Liver (tissue), 9 donors: Measurements from ENCODE around the gene SKAP2. TPM values are rescaled to one million over a fixed set of nuclear protein-coding genes. Genes with fewer than 3 reads are reported as not detected.

Experiments
- DNase-seq: peaks from one replicate; pipeline ENCODE4 v3.0.0-alpha.2; 2017; ENCODE audit warnings: low spot score
- H3K27ac ChIP-seq, 2 donors: one replicate each; pipeline ENCODE4 v1.7.0; 2013; ENCODE audit warnings: inconsistent platforms in 2 of 2, low read length in 2 of 2, control low read depth in 1 of 2, low read depth in 1 of 2, mild to moderate bottlenecking in 1 of 2
- H3K27me3 ChIP-seq, 4 donors: one replicate each; pipeline versions ENCODE4 v1.6.1 to v1.7.0; 2013; ENCODE audit warnings: low read length in 3 of 4, inconsistent platforms in 1 of 4, mild to moderate bottlenecking in 1 of 4, moderate library complexity in 1 of 4; ENCODE audit not compliant: control insufficient read depth in 4 of 4, insufficient read depth in 4 of 4
- H3K36me3 ChIP-seq, 4 donors: one replicate each; pipeline versions ENCODE4 v1.6.1 to v1.7.0; 2013; ENCODE audit warnings: low read length in 3 of 4, mild to moderate bottlenecking in 3 of 4, low read depth in 1 of 4, moderate library complexity in 1 of 4; ENCODE audit not compliant: control insufficient read depth in 4 of 4, insufficient read depth in 3 of 4
- H3K4me1 ChIP-seq, 4 donors: one replicate each; pipeline versions ENCODE4 v1.6.1 to v1.7.0; 2013; ENCODE audit warnings: low read length in 3 of 4, mild to moderate bottlenecking in 3 of 4, moderate library complexity in 1 of 4; ENCODE audit not compliant: control insufficient read depth in 4 of 4, insufficient read depth in 4 of 4
- H3K4me3 ChIP-seq, 3 donors: one replicate each; pipeline versions ENCODE4 v1.6.1 to v1.7.0; 2013; ENCODE audit warnings: low read length in 3 of 3, control low read depth in 1 of 3, low read depth in 1 of 3, mild to moderate bottlenecking in 1 of 3
- H3K9ac ChIP-seq, 2 donors: one replicate each; pipeline ENCODE4 v1.7.0; 2013; ENCODE audit warnings: low read length in 2 of 2, mild to moderate bottlenecking in 2 of 2, moderate library complexity in 2 of 2, control low read depth in 1 of 2, low read depth in 1 of 2
- H3K9me3 ChIP-seq, 4 donors: one replicate each; pipeline versions ENCODE4 v1.6.1 to v1.7.0; 2013; ENCODE audit warnings: low read length in 3 of 4; ENCODE audit not compliant: control insufficient read depth in 4 of 4
- FOXA1 ChIP-seq: IDR thresholded peaks from 2 replicates; pipeline ENCODE4 v1.6.1; 2016; ENCODE audit warnings: antibody characterized with exemption
- FOXA2 ChIP-seq: IDR thresholded peaks from 2 replicates; pipeline ENCODE4 v1.6.1; 2016; ENCODE audit warnings: antibody characterized with exemption
- GABPA ChIP-seq, 2 donors: IDR thresholded peaks in 1 of 2; conservative IDR thresholded peaks in 1 of 2; 2 replicates each; pipeline ENCODE4 v1.6.1; 2016; ENCODE audit warnings: antibody characterized with exemption in 2 of 2, mild to moderate bottlenecking in 1 of 2, moderate library complexity in 1 of 2
- HNF4A ChIP-seq, 2 donors: conservative IDR thresholded peaks; 2 replicates each; pipeline ENCODE4 v1.6.1; 2016; ENCODE audit warnings: antibody characterized with exemption in 2 of 2, mild to moderate bottlenecking in 2 of 2
- HNF4G ChIP-seq: IDR thresholded peaks from 2 replicates; pipeline ENCODE4 v1.6.1; 2016; ENCODE audit warnings: antibody characterized with exemption
- JUND ChIP-seq, 2 donors: IDR thresholded peaks; 2 replicates each; pipeline ENCODE4 v1.6.1; 2016; ENCODE audit warnings: antibody characterized with exemption in 2 of 2
- NR2F2 ChIP-seq: IDR thresholded peaks from 2 replicates; pipeline ENCODE4 v1.6.1; 2016; ENCODE audit warnings: antibody characterized with exemption
- RXRA ChIP-seq, 2 donors: IDR thresholded peaks; 2 replicates each; pipeline ENCODE4 v1.6.1; 2017 to 2018; ENCODE audit warnings: antibody characterized with exemption in 2 of 2, mild to moderate bottlenecking in 1 of 2
- SP1 ChIP-seq: IDR thresholded peaks from 2 replicates; pipeline ENCODE4 v1.6.1; 2018; ENCODE audit warnings: antibody characterized with exemption, mild to moderate bottlenecking
- TAF1 ChIP-seq: conservative IDR thresholded peaks from 2 replicates; pipeline ENCODE4 v1.6.1; 2016; ENCODE audit warnings: antibody characterized with exemption, mild to moderate bottlenecking
- YY1 ChIP-seq: IDR thresholded peaks from 2 replicates; pipeline ENCODE4 v1.6.1; 2016; ENCODE audit warnings: antibody characterized with exemption, mild to moderate bottlenecking
- WGBS: extraction: QIAGEN DNeasy Blood & Tissue Kit; methylation state at CpG from one replicate; pipeline ENCODE4 v1.1.7; 2013; 5-methylcytosine and 5-hydroxymethylcytosine counted together
- polyA plus RNA-seq, 2 donors: library from polyadenylated mRNA; stranded (reverse) in 1 of 2; unstranded in 1 of 2; fragments of 200-250 nt in 1 of 2; fragments of >200 nt in 1 of 2; fragmentation: Nextera tagmentation in 1 of 2; extraction: Ambion mirVana in 1 of 2; gene quantifications; one replicate each; pipeline versions ENCODE4 v1.2.1 to v1.2.3, GENCODE V29; 2013 to 2015
- total RNA-seq, 2 donors: library from RNA; depleted of rRNA; stranded (reverse); fragments of >200 nt; gene quantifications; one replicate each; pipeline ENCODE4 v1.2.3, GENCODE V29; 2014
- TF ChIP-seq, protein P1 (sequence below): IDR thresholded peaks from 2 replicates; pipeline ENCODE4 v1.6.1; 2016; ENCODE audit warnings: antibody characterized with exemption
- TF ChIP-seq, protein P2 (sequence below): fragments of 150-350 bp; IDR thresholded peaks from 2 replicates; pipeline ENCODE4 v1.5.1; 2017; ENCODE audit warnings: improper control_type of control experiment, low read depth, low read length; ENCODE audit not compliant: missing input control
- TF ChIP-seq, protein P3 (sequence below): IDR thresholded peaks from 2 replicates; pipeline ENCODE4 v1.6.1; 2016; ENCODE audit warnings: antibody characterized with exemption, mild to moderate bottlenecking
- TF ChIP-seq, protein P4 (sequence below): IDR thresholded peaks from 2 replicates; pipeline ENCODE4 v1.6.1; 2016; ENCODE audit warnings: antibody characterized with exemption
- donor health status: healthy.
- donor health status: healthy.
- donor health status: healthy.
- donor health status: healthy.
- donor health status: healthy.

Gene SKAP2
- total and polyA plus RNA-seq, 4 donors = 3.4 to 9.2 (median 5.1) TPM

DNA sequence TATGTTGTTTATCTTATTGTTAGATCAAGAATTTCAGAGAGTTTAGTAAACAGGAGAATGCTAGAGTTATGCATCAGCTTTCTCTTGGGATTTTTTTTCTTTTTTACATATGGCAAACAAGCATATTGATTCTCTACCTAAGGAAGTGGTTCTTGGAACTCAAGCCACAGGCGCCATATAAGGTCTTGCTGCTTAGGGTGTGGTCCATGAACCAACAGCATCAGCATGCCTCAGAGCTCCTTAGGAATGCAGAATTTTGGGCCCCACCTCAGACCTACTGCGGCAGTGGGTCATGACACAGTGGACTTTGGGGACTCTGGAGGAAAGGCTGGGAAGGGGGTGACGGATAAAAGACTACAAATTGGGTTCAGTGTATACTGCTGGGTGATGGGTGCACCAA lies 230.8 kb downstream of the SKAP2 start:
- Histone ChIP-seq H3K4me1 (no peaks in the 10 kb centered on the region), H3K27ac (no peak overlapping the region), H3K9me3 (no peaks in the 10 kb centered on the region), H3K36me3 (no peaks in the 10 kb centered on the region), H3K9ac (no peak overlapping the region), H3K27me3 (no peaks in the 10 kb centered on the region), H3K4me3 (no peak overlapping the region)
- DNase-seq = no peak
- WGBS = 94% methylated on average over 3 of the region's 3 CpGs
- TF ChIP-seq TAF1 = no peak

DNA sequence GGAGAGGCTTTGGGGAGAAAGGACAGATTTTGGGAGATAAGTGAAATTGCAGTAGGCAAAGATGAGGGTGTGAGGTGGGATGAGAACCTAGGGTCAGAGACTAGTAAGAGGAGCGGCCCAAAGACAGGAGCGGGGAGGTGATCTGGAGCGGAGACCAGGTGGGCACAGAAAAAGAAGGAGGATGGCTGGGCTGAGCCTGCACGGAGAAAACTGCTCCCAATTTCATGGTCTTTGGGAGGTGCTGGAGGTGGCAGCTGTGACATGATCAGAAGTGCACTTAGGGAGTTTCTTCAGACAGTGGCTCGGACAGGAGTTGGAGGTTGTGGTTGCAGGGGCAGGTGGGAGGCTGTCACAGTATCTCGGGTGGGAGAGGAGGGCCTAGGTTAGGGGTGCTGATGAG lies 232.8 kb downstream of the SKAP2 start:
- Histone ChIP-seq H3K27me3 (no peaks in the 10 kb centered on the region), H3K9me3 (no peaks in the 10 kb centered on the region), H3K9ac (no peak overlapping the region), H3K4me3 (no peak overlapping the region), H3K27ac (no peak overlapping the region), H3K4me1 (no peaks in the 10 kb centered on the region), H3K36me3 (no peaks in the 10 kb centered on the region)
- DNase-seq = no peak
- TF ChIP-seq, protein P1, sequence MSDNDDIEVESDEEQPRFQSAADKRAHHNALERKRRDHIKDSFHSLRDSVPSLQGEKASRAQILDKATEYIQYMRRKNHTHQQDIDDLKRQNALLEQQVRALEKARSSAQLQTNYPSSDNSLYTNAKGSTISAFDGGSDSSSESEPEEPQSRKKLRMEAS = no peak
- TF ChIP-seq HNF4G = no peak
- no peak for TF ChIP-seq HNF4A (conservative IDR thresholded peaks at IDR 0.05)
- TF ChIP-seq, protein P2, sequence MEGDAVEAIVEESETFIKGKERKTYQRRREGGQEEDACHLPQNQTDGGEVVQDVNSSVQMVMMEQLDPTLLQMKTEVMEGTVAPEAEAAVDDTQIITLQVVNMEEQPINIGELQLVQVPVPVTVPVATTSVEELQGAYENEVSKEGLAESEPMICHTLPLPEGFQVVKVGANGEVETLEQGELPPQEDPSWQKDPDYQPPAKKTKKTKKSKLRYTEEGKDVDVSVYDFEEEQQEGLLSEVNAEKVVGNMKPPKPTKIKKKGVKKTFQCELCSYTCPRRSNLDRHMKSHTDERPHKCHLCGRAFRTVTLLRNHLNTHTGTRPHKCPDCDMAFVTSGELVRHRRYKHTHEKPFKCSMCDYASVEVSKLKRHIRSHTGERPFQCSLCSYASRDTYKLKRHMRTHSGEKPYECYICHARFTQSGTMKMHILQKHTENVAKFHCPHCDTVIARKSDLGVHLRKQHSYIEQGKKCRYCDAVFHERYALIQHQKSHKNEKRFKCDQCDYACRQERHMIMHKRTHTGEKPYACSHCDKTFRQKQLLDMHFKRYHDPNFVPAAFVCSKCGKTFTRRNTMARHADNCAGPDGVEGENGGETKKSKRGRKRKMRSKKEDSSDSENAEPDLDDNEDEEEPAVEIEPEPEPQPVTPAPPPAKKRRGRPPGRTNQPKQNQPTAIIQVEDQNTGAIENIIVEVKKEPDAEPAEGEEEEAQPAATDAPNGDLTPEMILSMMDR = no peak
- no peak for TF ChIP-seq FOXA2
- TF ChIP-seq RXRA (IDR thresholded peaks at IDR 0.05) = no peak
- TF ChIP-seq SP1 = no peak
- TF ChIP-seq NR2F2 = no peak
- no peak for TF ChIP-seq JUND (IDR thresholded peaks at IDR 0.05)
- TF ChIP-seq YY1 = no peak
- no peak for TF ChIP-seq GABPA (IDR thresholded peaks at IDR 0.05 in 1 of 2, conservative IDR thresholded peaks at IDR 0.05 in 1 of 2)
- no peak for TF ChIP-seq FOXA1
- TF ChIP-seq, protein P3, sequence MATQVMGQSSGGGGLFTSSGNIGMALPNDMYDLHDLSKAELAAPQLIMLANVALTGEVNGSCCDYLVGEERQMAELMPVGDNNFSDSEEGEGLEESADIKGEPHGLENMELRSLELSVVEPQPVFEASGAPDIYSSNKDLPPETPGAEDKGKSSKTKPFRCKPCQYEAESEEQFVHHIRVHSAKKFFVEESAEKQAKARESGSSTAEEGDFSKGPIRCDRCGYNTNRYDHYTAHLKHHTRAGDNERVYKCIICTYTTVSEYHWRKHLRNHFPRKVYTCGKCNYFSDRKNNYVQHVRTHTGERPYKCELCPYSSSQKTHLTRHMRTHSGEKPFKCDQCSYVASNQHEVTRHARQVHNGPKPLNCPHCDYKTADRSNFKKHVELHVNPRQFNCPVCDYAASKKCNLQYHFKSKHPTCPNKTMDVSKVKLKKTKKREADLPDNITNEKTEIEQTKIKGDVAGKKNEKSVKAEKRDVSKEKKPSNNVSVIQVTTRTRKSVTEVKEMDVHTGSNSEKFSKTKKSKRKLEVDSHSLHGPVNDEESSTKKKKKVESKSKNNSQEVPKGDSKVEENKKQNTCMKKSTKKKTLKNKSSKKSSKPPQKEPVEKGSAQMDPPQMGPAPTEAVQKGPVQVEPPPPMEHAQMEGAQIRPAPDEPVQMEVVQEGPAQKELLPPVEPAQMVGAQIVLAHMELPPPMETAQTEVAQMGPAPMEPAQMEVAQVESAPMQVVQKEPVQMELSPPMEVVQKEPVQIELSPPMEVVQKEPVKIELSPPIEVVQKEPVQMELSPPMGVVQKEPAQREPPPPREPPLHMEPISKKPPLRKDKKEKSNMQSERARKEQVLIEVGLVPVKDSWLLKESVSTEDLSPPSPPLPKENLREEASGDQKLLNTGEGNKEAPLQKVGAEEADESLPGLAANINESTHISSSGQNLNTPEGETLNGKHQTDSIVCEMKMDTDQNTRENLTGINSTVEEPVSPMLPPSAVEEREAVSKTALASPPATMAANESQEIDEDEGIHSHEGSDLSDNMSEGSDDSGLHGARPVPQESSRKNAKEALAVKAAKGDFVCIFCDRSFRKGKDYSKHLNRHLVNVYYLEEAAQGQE = no peak
- TF ChIP-seq, protein P4, sequence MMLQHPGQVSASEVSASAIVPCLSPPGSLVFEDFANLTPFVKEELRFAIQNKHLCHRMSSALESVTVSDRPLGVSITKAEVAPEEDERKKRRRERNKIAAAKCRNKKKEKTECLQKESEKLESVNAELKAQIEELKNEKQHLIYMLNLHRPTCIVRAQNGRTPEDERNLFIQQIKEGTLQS = no peak
- 95% methylated on average over 6 of the region's 6 CpGs for WGBS
